Thyroid gland (tissue), 4 donors: ENCODE measurements around the gene BPIFA1.

Experiments used
- POLR2A ChIP-seq, 2 donors: fragments of 450-650 bp; IDR thresholded peaks; one replicate each; pipeline ENCODE4 v1.6.1; 2017; ENCODE audit warnings: antibody characterized with exemption in 2 of 2, mild to moderate bottlenecking in 2 of 2, moderate library complexity in 1 of 2
- TF ChIP-seq, protein P1 (sequence below), 6 experiments: fragments of 200-600 bp in 3 of 6; fragments of 450-650 bp in 3 of 6; sonication (generic) in 3 of 6; IDR thresholded peaks; one replicate each; pipeline ENCODE4 v1.5.1; 2016 to 2019; ENCODE audit warnings: antibody characterized with exemption in 6 of 6, mild to moderate bottlenecking in 2 of 6, inconsistent platforms in 1 of 6, moderate library complexity in 1 of 6

GRCh38 chr20:33280775-33281174, 45.0 kb downstream of the BPIFA1 start:
- TF ChIP-seq, protein P1, sequence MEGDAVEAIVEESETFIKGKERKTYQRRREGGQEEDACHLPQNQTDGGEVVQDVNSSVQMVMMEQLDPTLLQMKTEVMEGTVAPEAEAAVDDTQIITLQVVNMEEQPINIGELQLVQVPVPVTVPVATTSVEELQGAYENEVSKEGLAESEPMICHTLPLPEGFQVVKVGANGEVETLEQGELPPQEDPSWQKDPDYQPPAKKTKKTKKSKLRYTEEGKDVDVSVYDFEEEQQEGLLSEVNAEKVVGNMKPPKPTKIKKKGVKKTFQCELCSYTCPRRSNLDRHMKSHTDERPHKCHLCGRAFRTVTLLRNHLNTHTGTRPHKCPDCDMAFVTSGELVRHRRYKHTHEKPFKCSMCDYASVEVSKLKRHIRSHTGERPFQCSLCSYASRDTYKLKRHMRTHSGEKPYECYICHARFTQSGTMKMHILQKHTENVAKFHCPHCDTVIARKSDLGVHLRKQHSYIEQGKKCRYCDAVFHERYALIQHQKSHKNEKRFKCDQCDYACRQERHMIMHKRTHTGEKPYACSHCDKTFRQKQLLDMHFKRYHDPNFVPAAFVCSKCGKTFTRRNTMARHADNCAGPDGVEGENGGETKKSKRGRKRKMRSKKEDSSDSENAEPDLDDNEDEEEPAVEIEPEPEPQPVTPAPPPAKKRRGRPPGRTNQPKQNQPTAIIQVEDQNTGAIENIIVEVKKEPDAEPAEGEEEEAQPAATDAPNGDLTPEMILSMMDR (IDR thresholded peaks at IDR 0.05): no peak
- TF ChIP-seq POLR2A (IDR thresholded peaks at IDR 0.05): no peak
